Activated CD8-positive, alpha-beta T cell treated with anti-CD3 and anti-CD28 coated beads for 36 hours (primary cell): ENCODE data around the gene LCE1A. TPM values are rescaled to one million over a fixed set of nuclear protein-coding genes. Genes with fewer than 3 reads are reported as not detected.

Source experiments
- ATAC-seq: fragments of 200-7000 bp; cut with Tn5 transposase; one replicate; pipeline ENCODE4 v1.10.0; 2021; ENCODE audit warnings: mild to moderate bottlenecking, moderate library complexity
- CTCF ChIA-PET: fragments of 350-600 bp; sonication (Branson Sonifier 250); formaldehyde crosslinking; loops from one replicate; lab custom pipeline; 2021; ENCODE audit warnings: antibody characterized with exemption; lab: Charles Lee
- POLR2A ChIA-PET: fragments of 350-600 bp; sonication (Branson Sonifier 250); formaldehyde crosslinking; loops from one replicate; lab custom pipeline; 2021; ENCODE audit warnings: antibody characterized with exemption; lab: Charles Lee
- DNase-seq: peaks from one replicate; pipeline ENCODE4 v3.0.0-alpha.2; 2020
- H3K27ac Mint-ChIP-seq: one replicate; pipeline ENCODE4 v1.8.0; 2021; ENCODE audit warnings: mild to moderate bottlenecking, mixed read lengths
- H3K27me3 Mint-ChIP-seq: one replicate; pipeline ENCODE4 v1.8.0; 2021; ENCODE audit warnings: mixed read lengths
- H3K36me3 Mint-ChIP-seq: one replicate; pipeline ENCODE4 v1.8.0; 2021; ENCODE audit warnings: low read depth, mixed read lengths
- H3K4me1 Mint-ChIP-seq: one replicate; pipeline ENCODE4 v1.8.0; 2021; ENCODE audit warnings: low read depth, mixed read lengths
- H3K4me3 Mint-ChIP-seq: one replicate; pipeline ENCODE4 v1.8.0; 2021; ENCODE audit warnings: mild to moderate bottlenecking, moderate library complexity, mixed read lengths
- H3K9me3 Mint-ChIP-seq: one replicate; pipeline ENCODE4 v1.8.0; 2021; ENCODE audit warnings: mixed read lengths
- CTCF ChIP-seq: fragments of 200-600 bp; IDR thresholded peaks from one replicate; pipeline ENCODE4 v1.8.0; 2022; ENCODE audit warnings: antibody characterized with exemption, mild to moderate bottlenecking
- intact Hi-C: fragments of 100-400 bp; cut with micrococcal nuclease; formaldehyde crosslinking; loops from one replicate; pipeline ENCODE4 v1.10.0; 2022
- total RNA-seq, 2 experiments: library from RNA; stranded (reverse); gene quantifications; one replicate each; pipeline ENCODE4 v1.2.3, GENCODE V29; 2021

The LCE1A gene
- total RNA-seq, 2 experiments from 2014 or later, result not detected

GRCh38 chr1:152796421-152796820 is 30.9 kb upstream of the LCE1A start, which contains the start of gene LCE1D:
Gene LCE1D (plus strand): TSS chr1:152796721. CDS start chr1:152797795, 1,074 bp downstream.
- Mint-ChIP-seq H3K4me3 (no peak within 1 kb of the TSS), H3K36me3 (no peaks in the 10 kb centered on the region), H3K4me1 (no peaks in the 10 kb centered on the region), H3K9me3 (no peaks in the 10 kb centered on the region), H3K27ac (no peak within 1 kb of the TSS), H3K27me3 (peaks cover 9% of the 10 kb centered on the region)
- ChIA-PET CTCF (no interaction called here), POLR2A (no interaction called here)
- no peak for DNase-seq
- no peak for ATAC-seq
- TF ChIP-seq CTCF, result no peak
- intact Hi-C loops, result no loop called here

GRCh38 chr1:152801333-152801732 is 25.9 kb upstream of the LCE1A start:
- Mint-ChIP-seq H3K4me1 (no peaks in the 10 kb centered on the region), H3K4me3 (no peak overlapping the region), H3K36me3 (no peaks in the 10 kb centered on the region), H3K9me3 (no peaks in the 10 kb centered on the region), H3K27ac (no peak overlapping the region), H3K27me3 (peaks cover 13% of the 10 kb centered on the region)
- DNase-seq (no peak), ATAC-seq (no peak)
- no peak for TF ChIP-seq CTCF
- ChIA-PET CTCF (interaction anchor here (0.7 kb wide), 1 partner anchor 69 kb away, joined by 3 read pairs; no protein-coding TSS in a partner anchor), POLR2A (no interaction called here)
- intact Hi-C loops, result no loop called here

- Mint-ChIP-seq H3K36me3 (no peaks in the 10 kb centered on the region), H3K4me3 (no peak within 1 kb of the TSS), H3K27ac (no peak within 1 kb of the TSS), H3K9me3 (peaks cover 4% of the 10 kb centered on the region), H3K27me3 (peaks cover 7% of the 10 kb centered on the region), H3K4me1 (no peaks in the 10 kb centered on the region)
- no peak for ATAC-seq
- ChIA-PET POLR2A (no interaction called here), CTCF (no interaction called here)
- intact Hi-C loops, result no loop called here
- DNase-seq, result no peak
- no peak for TF ChIP-seq CTCF
Measured at GRCh38 chr1:152806576-152806975, 20.7 kb upstream of the LCE1A start, which contains the start of gene LCE1C. Gene LCE1C (minus strand): TSS chr1:152806651. CDS start chr1:152805478, 1,173 bp downstream.

- DNase-seq (no peak), ATAC-seq (no peak)
- Mint-ChIP-seq H3K9me3 (peaks cover 4% of the 10 kb centered on the region), H3K4me1 (no peaks in the 10 kb centered on the region), H3K36me3 (no peaks in the 10 kb centered on the region), H3K27ac (no peak overlapping the region), H3K4me3 (no peak overlapping the region), H3K27me3 (peaks cover 8% of the 10 kb centered on the region)
- ChIA-PET POLR2A (no interaction called here), CTCF (no interaction called here)
- intact Hi-C loops, result no loop called here
- TF ChIP-seq CTCF, result no peak
Measured at GRCh38 chr1:152811050-152811449, 16.2 kb upstream of the LCE1A start.

- H3K27ac Mint-ChIP-seq, result no peak within 1 kb of the TSS
- no peak for ATAC-seq
- intact Hi-C loops, result no loop called here
- peaks cover 4% of the 10 kb centered on the region for H3K9me3 Mint-ChIP-seq
- H3K4me1 Mint-ChIP-seq, result no peaks in the 10 kb centered on the region
- no peak for TF ChIP-seq CTCF
- ChIA-PET POLR2A (no interaction called here), CTCF (no interaction called here)
- no peaks in the 10 kb centered on the region for H3K36me3 Mint-ChIP-seq
- H3K27me3 Mint-ChIP-seq, result peaks cover 8% of the 10 kb centered on the region
- no peak within 1 kb of the TSS for H3K4me3 Mint-ChIP-seq
- no peak for DNase-seq
Measured at GRCh38 chr1:152811671-152812070, 15.6 kb upstream of the LCE1A start, which contains the start of gene LCE1B. Gene LCE1B (plus strand): TSS chr1:152811971. CDS start chr1:152812447, 476 bp downstream.
